ENCODE results near the gene AMBP.

GRCh38 chr9:114087721-114088120 is 9.6 kb upstream of the AMBP start:
- TF ChIP-seq, protein P1, sequence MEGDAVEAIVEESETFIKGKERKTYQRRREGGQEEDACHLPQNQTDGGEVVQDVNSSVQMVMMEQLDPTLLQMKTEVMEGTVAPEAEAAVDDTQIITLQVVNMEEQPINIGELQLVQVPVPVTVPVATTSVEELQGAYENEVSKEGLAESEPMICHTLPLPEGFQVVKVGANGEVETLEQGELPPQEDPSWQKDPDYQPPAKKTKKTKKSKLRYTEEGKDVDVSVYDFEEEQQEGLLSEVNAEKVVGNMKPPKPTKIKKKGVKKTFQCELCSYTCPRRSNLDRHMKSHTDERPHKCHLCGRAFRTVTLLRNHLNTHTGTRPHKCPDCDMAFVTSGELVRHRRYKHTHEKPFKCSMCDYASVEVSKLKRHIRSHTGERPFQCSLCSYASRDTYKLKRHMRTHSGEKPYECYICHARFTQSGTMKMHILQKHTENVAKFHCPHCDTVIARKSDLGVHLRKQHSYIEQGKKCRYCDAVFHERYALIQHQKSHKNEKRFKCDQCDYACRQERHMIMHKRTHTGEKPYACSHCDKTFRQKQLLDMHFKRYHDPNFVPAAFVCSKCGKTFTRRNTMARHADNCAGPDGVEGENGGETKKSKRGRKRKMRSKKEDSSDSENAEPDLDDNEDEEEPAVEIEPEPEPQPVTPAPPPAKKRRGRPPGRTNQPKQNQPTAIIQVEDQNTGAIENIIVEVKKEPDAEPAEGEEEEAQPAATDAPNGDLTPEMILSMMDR (conservative IDR thresholded peaks at IDR 0.05; ENCODE audit: low read length): no peak
- no peak for TF ChIP-seq EZH2phosphoT487 (IDR thresholded peaks at IDR 0.05; ENCODE audit: borderline replicate concordance)
